GM21619 (cell line): Measurements from ENCODE around the gene TANC1.
"Not testable (repeated sequence)": the region's sequence is repeated elsewhere in the genome, so short reads cannot be mapped to it uniquely, and the experiment has no call there.

ENCODE experiments used
- ATAC-seq: cut with Tn5 transposase; IDR thresholded peaks from one replicate; pipeline ENCODE4 v1.9.1; 2021; ENCODE audit not compliant: unreplicated experiment

The TANC1 gene

GRCh38 chr2:159134979-159135378 lies 166.5 kb downstream of the TANC1 start:
- ATAC-seq, result no peak

GRCh38 chr2:159136391-159136790 lies 168.0 kb downstream of the TANC1 start:
- no peak for ATAC-seq

- ATAC-seq, result no peak
Observed at GRCh38 chr2:159137511-159138241, 169.2 kb downstream of the TANC1 start.

- ATAC-seq, result no peak
Observed at GRCh38 chr2:159138642-159139182, 170.3 kb downstream of the TANC1 start.

- no peak for ATAC-seq
Observed at GRCh38 chr2:159139216-159139933, 170.9 kb downstream of the TANC1 start.

GRCh38 chr2:159140070-159140769 lies 171.8 kb downstream of the TANC1 start:
- ATAC-seq, result no peak

GRCh38 chr2:159140821-159141220 lies 172.4 kb downstream of the TANC1 start:
- not testable (repeated sequence) for ATAC-seq

GRCh38 chr2:159144776-159145614 lies 176.6 kb downstream of the TANC1 start:
- peak; percentile 81 for ATAC-seq

GRCh38 chr2:159145745-159146354 lies 177.4 kb downstream of the TANC1 start:
- no peak for ATAC-seq

- no peak for ATAC-seq
Observed at GRCh38 chr2:159146996-159147666, 178.7 kb downstream of the TANC1 start.

- no peak for ATAC-seq
Observed at GRCh38 chr2:159147690-159148089, 179.2 kb downstream of the TANC1 start.

- ATAC-seq, result no peak
Observed at GRCh38 chr2:159148901-159149300, 180.5 kb downstream of the TANC1 start.

GRCh38 chr2:159149747-159150146 lies 181.3 kb downstream of the TANC1 start:
- no peak for ATAC-seq

- ATAC-seq, result no peak
Observed at GRCh38 chr2:159150280-159150746, 181.9 kb downstream of the TANC1 start.

- ATAC-seq, result no peak
Observed at GRCh38 chr2:159151198-159152127, 183.0 kb downstream of the TANC1 start.

GRCh38 chr2:159152128-159152778 lies 183.8 kb downstream of the TANC1 start:
- ATAC-seq, result no peak

GRCh38 chr2:159153063-159153462 lies 184.6 kb downstream of the TANC1 start:
- no peak for ATAC-seq

- no peak for ATAC-seq
Observed at GRCh38 chr2:159153463-159153862, 185.0 kb downstream of the TANC1 start.
